Measurements from ENCODE around the gene DOK7. TPM values are rescaled to one million over a fixed set of nuclear protein-coding genes. Genes with fewer than 3 reads are reported as not detected.
A peak's percentile ranks its signal among the peaks of the same experiment; 100 is the strongest.
"Not testable (repeated sequence)": the region's sequence is repeated elsewhere in the genome, so short reads cannot be mapped to it uniquely, and the experiment has no call there.

DOK7 gene
- total RNA-seq, 1 donor from 2014 or later = 35.5 TPM

DNA sequence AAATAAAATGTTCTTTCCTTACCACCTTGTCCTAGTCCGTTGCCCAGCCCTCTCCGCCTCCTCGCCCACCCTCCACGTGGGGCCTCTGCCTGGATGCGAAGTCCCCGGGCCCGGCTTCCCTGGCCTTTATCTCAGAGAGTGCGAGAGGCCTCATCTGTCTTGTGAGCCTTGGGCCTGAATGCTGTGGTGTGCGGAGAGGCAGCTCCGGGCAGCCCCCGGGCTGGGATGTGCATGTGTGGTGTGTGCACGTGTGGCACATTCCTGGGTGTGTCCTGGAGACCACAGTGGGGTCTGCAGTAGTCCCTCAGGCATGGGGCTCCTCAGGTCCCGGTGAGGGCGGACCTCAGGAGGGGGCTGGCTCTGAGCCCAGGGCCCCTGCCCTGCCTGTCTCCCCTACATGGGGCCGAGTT, 31.4 kb downstream of the DOK7 start:
- ATAC-seq = no peak
- DNase-seq = no peak
- intact Hi-C loops (cut with micrococcal nuclease) = no loop called here

DNA sequence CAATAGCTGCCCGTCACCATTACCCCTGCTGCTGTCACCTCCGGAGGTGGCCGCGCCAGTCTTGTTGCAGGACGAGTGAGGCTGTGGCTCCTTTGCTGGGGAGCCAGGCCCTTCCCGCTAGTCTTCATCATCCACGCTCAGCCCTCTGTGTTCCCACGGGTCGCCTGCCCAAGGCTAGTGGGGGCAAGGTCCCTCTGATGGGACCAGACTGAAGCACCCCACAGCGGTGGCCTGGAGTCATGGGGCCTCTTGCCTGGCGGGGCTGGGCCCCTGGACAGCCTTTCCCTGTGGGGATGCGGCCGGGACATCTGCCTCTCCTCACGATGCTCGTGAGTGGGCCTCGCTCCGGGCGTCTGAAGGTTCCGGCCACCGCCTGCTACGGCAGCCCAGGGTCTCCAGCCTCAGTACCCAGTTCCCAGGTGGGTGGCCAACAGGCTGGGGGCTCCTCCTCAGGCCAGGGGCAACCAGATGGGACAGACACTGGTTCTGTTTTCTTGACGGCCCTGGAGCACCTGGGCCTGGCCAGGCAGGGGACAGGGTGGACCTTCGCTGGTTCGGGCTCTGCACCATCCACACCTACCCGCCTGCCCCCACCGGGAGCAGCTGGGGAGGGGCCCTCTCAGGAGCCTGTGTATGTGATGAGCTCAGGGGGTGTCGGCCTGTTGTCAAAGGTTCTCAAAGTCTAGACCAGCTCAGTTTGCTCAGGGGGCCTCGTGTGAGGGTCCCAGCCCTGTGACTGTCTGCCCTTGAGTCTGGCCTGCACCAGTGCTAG, 32.3 kb downstream of the DOK7 start:
- DNase-seq = no peak
- intact Hi-C loops (cut with micrococcal nuclease) = no loop called here
- no peak for ATAC-seq

DNA sequence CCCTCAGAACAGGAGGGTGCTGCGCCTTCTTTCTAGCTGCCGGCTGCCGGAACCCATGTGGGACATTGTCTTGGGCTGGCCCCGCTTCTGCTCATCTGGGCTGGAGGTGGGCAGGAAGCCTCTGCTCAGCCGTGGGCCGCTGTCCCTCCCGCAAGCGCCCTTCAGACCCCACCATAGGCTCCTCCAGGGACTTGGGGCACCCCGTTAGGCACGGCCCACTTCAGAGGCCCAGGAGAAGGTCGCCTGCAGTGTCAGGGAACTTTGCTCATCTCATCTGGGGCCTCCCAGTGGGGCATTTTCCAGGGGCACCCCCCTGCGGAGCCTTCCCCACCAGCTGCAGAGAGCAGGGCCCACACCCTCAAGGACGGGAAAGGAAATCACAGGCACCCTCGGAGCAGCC, 32.9 kb downstream of the DOK7 start:
- DNase-seq = no peak
- intact Hi-C loops (cut with micrococcal nuclease) = no loop called here

DNA sequence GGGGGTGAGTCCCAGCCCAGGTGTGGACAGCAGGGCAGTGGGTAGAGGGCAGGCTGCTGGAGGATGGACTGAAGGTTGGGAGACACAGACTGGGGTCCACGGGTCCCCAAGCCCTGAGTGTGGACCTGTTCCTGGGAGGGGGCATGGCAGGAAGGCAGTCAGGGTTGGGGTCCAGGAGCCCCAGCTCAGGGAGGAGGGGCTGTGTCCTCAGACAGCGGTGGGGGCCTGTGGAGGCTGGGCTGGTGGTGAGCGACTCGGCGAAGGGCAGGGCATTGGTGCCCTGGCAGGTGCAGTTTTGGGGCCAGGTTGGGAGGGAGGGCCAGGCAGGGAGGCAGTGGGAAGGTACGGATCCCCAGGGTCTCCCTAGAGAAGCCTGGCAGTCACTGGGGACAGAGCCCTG, 34.0 kb downstream of the DOK7 start:
- ATAC-seq (no peak), DNase-seq (no peak)
- intact Hi-C loops (cut with micrococcal nuclease) = no loop called here

More for the DNA sequence above, 32.9 kb downstream of the DOK7 start:
- no peak for ATAC-seq

GRCh38 chr4:3497523-3498389, 34.6 kb downstream of the DOK7 start:
- no peak for ATAC-seq
- intact Hi-C loops (cut with micrococcal nuclease) = no loop called here

DNA sequence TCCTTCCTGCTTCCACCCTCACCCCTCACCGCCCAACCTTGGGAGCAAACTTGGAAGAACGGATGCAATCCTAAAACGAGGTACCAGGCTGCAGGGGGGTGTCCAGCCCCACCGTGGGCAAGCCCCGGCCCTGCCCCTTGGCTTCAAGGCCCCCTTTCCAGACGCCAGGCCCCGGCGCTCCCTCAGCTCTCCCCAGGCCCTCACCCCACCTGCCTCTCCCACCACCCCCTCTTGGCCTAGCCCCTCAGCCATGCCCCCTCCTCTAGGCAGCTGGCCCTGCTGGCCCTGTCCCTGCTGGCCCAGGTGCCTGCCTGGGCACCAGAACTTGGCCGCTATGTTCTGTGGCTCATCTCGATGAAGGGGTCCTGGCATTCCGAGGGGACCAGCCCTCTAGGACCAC, 35.3 kb downstream of the DOK7 start:
- intact Hi-C loops (cut with micrococcal nuclease) = no loop called here
- no peak for DNase-seq
- no peak for ATAC-seq

More at GRCh38 chr4:3497523-3498389, 34.6 kb downstream of the DOK7 start:
- no peak for DNase-seq

DNA sequence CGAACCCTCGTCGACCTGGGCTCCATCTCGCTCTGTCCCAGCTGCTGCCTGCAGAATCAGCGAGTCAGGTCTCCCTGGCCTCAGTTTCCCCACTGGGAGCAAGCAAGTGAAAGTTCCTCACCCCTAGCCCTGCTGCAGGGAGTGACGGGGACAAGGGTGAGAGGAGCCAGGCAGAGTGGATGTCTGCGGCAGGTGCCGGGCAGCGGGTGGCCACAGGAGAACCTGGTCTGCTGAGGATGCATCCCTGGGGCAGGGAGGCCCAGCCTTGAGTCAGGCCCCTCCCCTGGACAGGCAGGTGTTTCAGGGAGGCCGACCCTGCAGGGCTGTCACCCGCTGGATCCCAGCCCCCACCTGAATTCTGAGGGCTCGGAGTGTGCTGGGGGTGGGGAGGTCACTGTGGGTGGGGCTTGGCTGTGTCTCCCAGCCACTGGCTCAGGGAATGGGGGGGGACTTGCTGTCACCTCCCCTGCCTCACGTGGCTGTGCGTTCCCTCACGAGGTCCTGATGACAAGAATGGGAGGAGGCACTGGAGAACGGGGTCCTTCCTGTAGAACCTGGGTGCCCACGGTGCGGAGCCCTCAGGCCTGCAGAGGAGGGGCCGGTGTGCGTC, 35.9 kb downstream of the DOK7 start:
- ATAC-seq (peak; percentile 4), DNase-seq (no peak)
- intact Hi-C loops (cut with micrococcal nuclease) = no loop called here

DNA sequence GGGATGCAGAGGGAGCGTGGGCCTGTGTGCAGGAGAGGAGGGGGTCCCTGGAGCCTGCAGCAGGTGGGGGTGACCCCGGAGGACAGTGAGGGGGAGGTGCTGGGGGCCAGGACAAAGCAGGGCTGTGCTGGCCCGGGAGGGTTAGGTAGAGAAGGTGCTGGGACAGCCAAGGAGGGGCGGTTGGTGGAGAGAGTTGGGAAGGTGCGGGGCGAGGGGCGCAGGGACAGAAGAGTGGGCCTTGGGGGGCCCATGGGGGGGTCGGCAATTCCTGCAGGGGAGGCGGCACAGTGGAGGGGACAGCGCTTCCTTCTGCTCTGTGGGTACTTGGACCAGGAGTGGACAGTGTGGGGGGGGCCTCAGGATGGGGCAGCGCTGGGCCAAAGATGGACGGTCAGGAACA, 36.6 kb downstream of the DOK7 start:
- DNase-seq = no peak
- ATAC-seq = no peak
- intact Hi-C loops (cut with micrococcal nuclease) = no loop called here

- intact Hi-C loops (cut with micrococcal nuclease) = no loop called here
- ATAC-seq (no peak), DNase-seq (no peak)
Observed at GRCh38 chr4:3500111-3500510, 37.0 kb downstream of the DOK7 start.

GRCh38 chr4:3500634-3501101, 37.6 kb downstream of the DOK7 start:
- DNase-seq = no peak
- peak; percentile 3 for ATAC-seq
- intact Hi-C loops (cut with micrococcal nuclease) = no loop called here

DNA sequence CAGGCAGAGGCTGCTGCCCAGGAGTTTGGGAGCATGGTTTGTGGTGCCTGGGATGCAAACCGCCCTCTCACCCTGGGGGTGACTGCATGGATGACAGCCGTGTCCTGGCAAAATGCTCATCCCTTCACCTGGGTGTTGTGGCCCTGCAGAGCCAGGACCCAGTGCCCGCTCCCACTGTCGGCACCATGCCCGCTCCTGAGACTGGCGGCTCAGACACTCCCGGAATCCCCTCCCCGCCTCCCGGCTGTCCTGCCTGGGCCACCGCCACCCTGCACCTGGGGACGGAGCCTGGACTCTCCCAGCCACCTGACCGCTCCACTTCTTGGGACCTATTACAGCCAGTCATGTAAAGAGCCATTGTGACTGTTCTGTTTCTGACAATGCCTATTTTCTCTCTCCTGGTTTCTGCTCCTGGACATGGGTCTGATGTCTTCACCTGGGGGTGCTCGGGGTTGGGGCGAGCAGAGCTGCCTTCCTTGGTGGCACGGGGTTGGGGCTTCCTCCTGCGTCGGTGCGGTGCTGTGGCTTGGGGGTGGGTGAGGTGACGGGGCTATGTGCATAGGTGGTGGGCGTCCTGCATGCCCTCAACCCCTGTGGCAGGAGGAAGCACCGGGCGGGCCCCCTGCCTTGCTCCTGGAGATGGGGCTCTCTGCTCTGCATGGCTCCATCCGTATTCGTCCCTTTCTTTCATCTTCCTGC, 38.2 kb downstream of the DOK7 start:
- ATAC-seq = no peak
- DNase-seq = no peak
- intact Hi-C loops (cut with micrococcal nuclease) = no loop called here

DNA sequence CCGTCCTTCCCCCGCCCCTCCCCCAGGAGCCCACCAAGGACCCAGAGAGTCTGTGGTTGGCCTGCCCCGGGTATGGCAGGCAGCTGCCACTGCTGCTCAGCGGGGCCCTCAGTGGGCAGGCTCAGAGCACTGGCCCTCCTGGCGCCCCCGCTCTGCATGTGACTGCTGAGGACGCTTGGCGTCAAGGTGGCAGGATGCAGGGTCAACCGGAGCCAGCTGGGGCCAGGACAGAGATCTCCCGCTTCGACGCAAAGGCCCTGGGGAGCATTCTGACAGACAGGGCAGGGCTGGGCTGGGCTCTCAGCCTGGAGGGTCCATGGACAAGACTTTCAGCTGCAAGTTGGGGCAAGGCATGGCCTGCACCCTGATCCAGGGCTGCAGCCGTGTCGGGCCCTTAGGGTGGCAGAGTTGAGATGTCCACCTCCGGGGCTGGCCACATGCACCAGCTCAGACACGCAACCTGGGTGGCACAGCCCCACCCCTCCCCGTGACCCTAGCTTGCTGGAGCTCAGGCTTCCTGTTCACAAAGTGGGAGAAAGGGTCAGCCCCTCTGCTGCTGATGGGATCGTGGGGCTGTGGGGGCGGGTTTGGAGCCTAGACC, 38.8 kb downstream of the DOK7 start:
- intact Hi-C loops (cut with micrococcal nuclease) = no loop called here
- DNase-seq (peak; percentile 51), ATAC-seq (peak; percentile 39)

DNA sequence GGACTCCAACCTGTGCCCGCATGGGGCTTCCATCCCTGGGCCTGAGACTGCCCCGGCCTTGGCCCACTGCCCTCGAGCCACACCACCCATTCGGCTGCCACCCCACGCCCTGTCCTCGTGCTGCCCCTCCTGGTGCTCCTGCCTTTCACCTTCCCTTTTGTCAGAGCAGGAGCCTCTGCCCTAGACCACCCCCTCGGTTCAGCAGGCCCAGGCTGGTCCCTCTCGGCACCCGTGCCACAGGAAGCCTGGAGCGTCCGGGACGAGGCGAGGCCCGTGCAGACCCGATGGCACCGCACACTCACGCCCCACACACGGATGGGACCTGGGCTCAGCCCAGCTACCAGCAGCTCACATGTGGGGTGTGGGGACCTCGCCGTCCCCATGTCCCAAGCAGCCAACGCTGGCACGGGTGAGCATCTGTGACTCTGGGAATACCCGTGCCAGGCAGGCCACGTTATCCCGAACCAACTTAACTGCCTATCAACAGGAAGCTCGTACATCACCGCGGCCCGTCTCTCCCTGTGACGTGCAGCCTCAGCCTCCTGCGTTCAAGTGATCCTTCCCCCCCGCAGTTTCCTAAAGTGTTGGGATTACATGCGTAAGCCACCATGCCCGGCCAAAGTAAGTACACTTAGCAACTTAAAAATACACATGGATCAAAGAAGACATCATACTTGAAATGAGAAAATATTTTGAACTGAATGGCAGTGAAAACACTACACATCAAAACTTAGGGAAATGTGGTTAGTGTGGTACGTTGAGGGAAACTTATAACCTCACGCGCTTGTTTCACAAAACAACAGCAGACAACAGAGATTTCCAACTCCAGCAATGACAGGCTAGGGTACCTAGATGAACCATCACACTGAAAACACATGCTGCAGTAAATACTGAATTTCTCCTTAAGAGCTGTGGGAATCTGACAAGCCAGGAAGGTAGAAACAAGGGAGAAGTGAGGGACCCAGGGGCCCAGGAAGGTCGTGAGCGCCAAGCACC, 40.1 kb downstream of the DOK7 start:
- ATAC-seq (no peak), DNase-seq (no peak)

DNA sequence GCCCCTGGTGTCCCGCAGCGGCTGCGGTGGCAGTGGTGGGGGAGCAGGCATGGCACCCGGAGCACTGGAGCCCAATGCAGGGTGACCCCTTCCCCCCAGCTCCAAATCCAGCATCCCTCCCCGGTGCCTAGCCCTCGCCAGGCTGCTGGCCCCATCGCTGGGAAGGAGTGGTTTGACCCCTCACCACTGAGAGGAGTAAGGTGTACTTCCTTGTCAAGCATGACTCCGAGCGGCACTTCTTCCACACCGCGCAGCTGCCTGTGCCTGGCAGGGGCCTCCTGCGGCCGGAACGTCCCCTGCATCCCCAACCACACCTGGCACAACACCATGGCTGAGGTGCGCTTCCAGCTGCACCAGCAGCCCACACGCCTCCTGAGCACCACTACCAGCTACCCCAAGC, 42.1 kb downstream of the DOK7 start:
- intact Hi-C loops (cut with micrococcal nuclease) = no loop called here
- DNase-seq = no peak
- no peak for ATAC-seq

More for the DNA sequence above, 40.1 kb downstream of the DOK7 start:
- intact Hi-C loops (cut with micrococcal nuclease) = no loop called here

- intact Hi-C loops (cut with micrococcal nuclease) = no loop called here
- DNase-seq (no peak), ATAC-seq (no peak)
Observed at GRCh38 chr4:3508542-3508941, 45.4 kb downstream of the DOK7 start.

GRCh38 chr4:3510481-3510880, 47.4 kb downstream of the DOK7 start:
- intact Hi-C loops (cut with micrococcal nuclease) = no loop called here
- ATAC-seq (no peak), DNase-seq (no peak)

GRCh38 chr4:3511187-3511586, 48.1 kb downstream of the DOK7 start:
- no peak for DNase-seq
- intact Hi-C loops (cut with micrococcal nuclease) = no loop called here
- no peak for ATAC-seq

DNA sequence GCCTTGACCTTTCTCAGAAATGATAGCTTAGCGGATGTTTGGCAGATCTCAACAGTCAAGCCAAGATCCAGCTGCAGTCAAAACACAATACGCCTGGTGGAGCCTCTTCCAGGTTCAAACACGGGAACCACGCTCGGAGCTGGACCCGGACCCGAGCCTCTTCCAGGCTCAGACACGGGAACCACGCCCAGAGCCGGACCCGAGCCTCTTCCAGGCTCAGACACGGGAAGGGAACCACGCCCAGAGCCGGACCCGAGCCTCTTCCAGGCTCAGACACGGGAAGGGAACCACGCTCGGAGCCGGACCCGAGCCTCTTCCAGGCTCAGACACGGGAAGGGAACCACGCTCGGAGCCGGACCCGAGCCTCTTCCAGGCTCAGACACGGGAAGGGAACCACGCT, 48.5 kb downstream of the DOK7 start:
- DNase-seq; intact Hi-C loops (cut with micrococcal nuclease); ATAC-seq: not testable (repeated sequence)

Measured in left ventricle myocardium superior (tissue), 1 donor.